Central memory CD4-positive, alpha-beta T cell (primary cell): ENCODE measurements around the gene GJA5.

Source experiments
- DNase-seq: peaks from one replicate; pipeline ENCODE4 v3.0.0; 2022

Gene GJA5

GRCh38 chr1:147723691-147724323 lies 36.6 kb downstream of the GJA5 start:
- no peak for DNase-seq

- DNase-seq: no peak
Observed at GRCh38 chr1:147722124-147722523, 38.3 kb downstream of the GJA5 start.

DNA sequence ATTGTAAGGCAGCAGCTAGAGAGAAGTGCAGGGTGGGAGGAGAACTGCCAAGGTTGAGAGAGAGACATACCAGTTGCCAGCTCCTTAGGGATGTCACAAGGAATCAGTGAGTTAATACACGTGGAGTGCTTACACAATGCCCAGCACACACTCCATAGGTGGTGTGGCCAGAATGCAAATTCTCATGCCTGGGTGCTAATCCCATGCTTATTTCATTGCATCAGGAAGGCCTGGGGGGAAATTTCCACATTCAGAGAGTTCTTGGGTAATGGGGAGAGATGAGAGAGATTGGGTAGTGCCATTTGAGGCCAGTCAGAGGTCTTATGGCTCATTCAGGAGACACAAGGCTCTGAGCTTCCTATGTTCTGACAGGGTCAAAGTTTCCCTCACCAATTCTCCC lies 38.7 kb downstream of the GJA5 start:
- DNase-seq: no peak

DNA sequence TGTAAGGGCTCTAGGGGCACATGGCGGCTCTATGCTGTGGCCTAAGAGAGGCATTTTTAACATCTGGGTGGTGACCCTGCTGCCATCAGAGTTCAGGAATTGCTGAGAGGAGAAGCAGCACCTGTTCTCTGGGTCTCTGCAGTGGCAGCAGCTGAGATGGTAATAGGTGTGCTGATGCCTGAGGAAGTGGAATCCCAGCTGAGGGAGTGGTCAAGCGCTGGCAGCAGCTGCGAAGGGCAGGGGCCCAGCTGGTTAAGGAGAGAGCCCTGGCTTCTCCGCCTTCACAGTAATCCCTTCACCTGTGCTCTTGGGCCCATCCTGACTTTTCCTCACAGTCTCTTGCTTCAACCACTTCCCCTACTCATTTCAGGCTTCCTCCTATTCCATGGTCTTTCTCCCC lies 39.8 kb downstream of the GJA5 start:
- DNase-seq: no peak

GRCh38 chr1:147719711-147720225 lies 40.6 kb downstream of the GJA5 start:
- no peak for DNase-seq

- DNase-seq: no peak
Observed at GRCh38 chr1:147719029-147719698, 41.2 kb downstream of the GJA5 start.

DNA sequence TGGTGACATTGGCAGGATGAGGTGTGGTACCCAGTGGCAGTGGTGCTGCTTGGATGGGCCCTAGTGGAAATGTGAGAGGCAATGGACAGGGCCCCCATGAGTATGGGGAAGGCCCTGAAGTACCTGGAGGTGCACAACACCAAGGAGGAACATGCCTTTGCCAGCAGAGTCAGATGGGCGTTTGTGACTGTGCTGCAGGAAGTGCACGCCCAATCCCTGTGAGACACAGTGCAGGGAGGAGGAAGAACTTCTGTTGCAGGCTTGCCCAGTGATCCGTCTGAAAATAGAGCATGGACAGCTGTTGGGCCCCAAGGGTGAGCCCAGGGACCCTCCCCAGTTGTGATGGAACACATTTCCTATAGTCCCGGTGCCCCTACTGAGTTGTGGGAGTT lies 42.7 kb downstream of the GJA5 start:
- no peak for DNase-seq

DNA sequence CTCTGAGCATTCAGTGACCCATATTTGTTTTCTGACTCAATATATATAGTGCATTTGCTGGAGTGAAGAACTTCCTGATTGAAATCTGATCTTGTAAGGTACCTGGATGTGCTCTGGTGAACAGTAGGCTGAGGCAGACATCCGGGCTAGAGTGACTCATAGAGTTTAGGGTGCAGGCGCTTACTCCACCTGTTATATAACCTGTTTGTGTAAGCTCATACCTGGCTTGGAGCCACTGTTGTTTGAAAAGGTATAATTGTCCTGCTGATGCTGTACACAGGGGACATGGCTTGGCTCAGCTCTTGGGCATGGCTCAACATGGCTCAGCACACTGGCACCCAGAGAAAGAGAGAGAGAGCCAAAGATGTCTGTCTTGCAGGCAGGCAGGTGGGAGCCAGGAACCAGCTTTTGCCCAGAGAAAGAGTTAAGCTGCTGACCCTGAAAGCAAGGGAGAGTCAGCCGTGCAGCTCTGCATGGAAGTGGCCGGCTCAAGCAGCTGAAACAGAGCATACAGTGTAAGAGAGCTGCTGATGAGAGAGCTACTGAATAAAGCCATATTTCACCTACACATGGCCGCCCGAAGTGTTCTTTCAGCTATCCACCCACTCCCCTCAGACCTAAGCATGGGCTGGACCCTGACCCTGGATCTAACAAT lies 43.2 kb downstream of the GJA5 start:
- peak; percentile 60 for DNase-seq

GRCh38 chr1:147712605-147713004 lies 47.8 kb downstream of the GJA5 start:
- DNase-seq: no peak
